HS-27A (cell line): Measurements from ENCODE around the gene TUBB2B.
"Not testable (repeated sequence)": the region's sequence is repeated elsewhere in the genome, so short reads cannot be mapped to it uniquely, and the experiment has no call there.

Experiments
- DNase-seq: peaks from one replicate; pipeline ENCODE4 v3.0.0-alpha.2; 2012; ENCODE audit warnings: low read depth, missing footprints

TUBB2B gene

GRCh38 chr6:3209114-3210023 is 18.1 kb downstream of the TUBB2B start:
- DNase-seq, result no peak

GRCh38 chr6:3208775-3209113 is 18.7 kb downstream of the TUBB2B start:
- DNase-seq, result no peak

- DNase-seq, result no peak
Measured at GRCh38 chr6:3208098-3208774, 19.2 kb downstream of the TUBB2B start.

GRCh38 chr6:3206339-3207015 is 21.0 kb downstream of the TUBB2B start:
- no peak for DNase-seq

GRCh38 chr6:3205913-3206312 is 21.5 kb downstream of the TUBB2B start:
- no peak for DNase-seq

GRCh38 chr6:3204921-3205320 is 22.5 kb downstream of the TUBB2B start:
- DNase-seq, result no peak

GRCh38 chr6:3202999-3203696 is 24.3 kb downstream of the TUBB2B start:
- DNase-seq, result no peak

GRCh38 chr6:3201388-3201787 is 26.1 kb downstream of the TUBB2B start:
- no peak for DNase-seq

GRCh38 chr6:3200682-3201081 is 26.8 kb downstream of the TUBB2B start:
- DNase-seq, result no peak

- DNase-seq, result no peak
Measured at GRCh38 chr6:3199382-3199781, 28.1 kb downstream of the TUBB2B start.

- DNase-seq, result not testable (repeated sequence)
Measured at GRCh38 chr6:3197734-3198133, 29.7 kb downstream of the TUBB2B start.

- no peak for DNase-seq
Measured at GRCh38 chr6:3196770-3197169, 30.7 kb downstream of the TUBB2B start.

GRCh38 chr6:3195695-3196497 is 31.6 kb downstream of the TUBB2B start:
- no peak for DNase-seq

GRCh38 chr6:3195420-3195694 is 32.1 kb downstream of the TUBB2B start:
- no peak for DNase-seq

GRCh38 chr6:3194535-3195419 is 32.7 kb downstream of the TUBB2B start:
- DNase-seq, result no peak

- DNase-seq, result no peak
Measured at GRCh38 chr6:3193102-3193849, 34.2 kb downstream of the TUBB2B start.

GRCh38 chr6:3190779-3191178 is 36.7 kb downstream of the TUBB2B start:
- DNase-seq, result no peak

- no peak for DNase-seq
Measured at GRCh38 chr6:3190056-3190455, 37.4 kb downstream of the TUBB2B start.

- not testable (repeated sequence) for DNase-seq
Measured at GRCh38 chr6:3189192-3189591, 38.3 kb downstream of the TUBB2B start.

- DNase-seq, result no peak
Measured at GRCh38 chr6:3188262-3188661, 39.2 kb downstream of the TUBB2B start.
